D341Med (cell line): ENCODE data around the gene CFAP100.

ENCODE experiments used
- DNase-seq: peaks from one replicate; pipeline ENCODE4 v3.0.0; 2012; ENCODE audit warnings: low spot score

Gene CFAP100

GRCh38 chr3:126442094-126442855, 47.6 kb downstream of the CFAP100 start:
- no peak for DNase-seq

DNA sequence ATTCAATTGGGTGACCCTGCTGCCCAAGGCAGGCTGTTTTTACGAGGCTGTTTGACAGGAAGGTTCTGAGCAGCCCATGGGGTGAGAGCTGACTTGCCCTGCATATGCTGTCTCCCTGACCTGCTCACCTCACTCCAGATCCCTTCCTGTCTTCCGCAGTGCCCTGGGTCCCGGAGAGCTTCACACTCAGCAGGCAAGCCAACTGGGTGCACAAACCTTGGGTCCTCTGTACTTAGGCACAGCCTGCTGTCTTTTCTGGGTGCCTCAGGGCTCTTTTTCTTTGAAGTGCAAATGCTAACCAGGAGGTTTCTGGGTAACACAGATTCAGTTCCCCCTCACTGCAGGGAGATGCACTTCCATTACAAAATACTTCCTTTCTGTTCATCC, 48.1 kb downstream of the CFAP100 start:
- peak; percentile 20 for DNase-seq

DNA sequence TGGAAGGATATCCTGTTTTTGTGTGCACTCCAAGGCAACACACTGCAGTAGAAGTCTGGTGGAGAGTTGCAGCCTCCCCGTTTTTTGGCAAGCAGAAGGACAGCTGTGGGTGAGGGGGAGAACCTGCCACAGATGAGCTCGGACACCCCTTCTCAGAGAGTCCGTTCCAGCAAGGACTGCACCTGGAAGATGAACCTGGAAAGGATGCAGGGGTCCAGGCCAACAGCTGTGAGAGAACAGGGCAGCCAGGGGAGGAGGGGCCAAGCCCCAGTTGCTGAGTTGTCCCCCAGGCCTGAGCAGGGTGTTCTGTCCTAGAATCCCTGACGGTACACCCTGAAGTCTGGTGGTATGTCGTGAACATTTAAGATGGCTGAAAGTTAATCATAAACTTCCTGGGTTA, 50.8 kb downstream of the CFAP100 start:
- DNase-seq: no peak

DNA sequence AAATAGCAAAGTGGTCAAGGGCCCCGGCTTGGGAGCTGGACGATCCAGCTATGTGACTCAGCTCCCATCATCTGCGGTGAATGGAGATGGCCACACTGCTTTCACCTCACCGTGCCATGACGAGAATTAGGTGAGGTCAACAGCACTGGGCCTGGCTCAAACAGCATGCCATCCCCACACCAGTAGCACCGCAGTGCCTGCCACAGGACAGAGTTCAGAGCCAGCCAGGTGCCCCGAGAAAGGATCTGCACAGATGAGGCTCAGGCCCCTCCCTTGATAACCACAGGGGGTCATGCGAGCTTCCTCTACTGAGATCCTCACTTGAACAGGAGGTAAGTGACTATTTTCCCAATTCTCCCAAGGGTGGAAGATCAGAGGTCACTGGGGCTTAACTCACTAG, 51.6 kb downstream of the CFAP100 start:
- no peak for DNase-seq

DNA sequence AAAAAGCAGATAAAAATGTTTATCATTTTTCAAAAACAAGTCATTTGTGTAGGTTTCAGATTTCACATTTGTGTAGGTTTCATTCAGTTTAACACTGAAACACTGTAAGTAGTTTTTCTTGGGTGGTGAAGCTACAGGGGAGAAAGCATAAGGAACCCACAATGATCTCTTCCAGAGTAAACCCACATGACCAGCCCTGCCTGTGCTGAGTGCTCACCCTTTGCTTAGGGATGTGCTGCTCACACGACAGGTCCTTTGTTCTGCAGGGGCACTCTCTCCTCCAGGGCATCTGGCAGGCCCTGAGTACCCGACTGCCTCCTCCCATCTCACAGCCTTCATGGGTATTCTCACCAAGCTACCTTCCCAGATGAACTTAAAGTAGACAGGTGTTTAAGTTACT, 52.1 kb downstream of the CFAP100 start:
- DNase-seq: no peak

- DNase-seq: no peak
Measured at GRCh38 chr3:126447456-126448106, 52.9 kb downstream of the CFAP100 start.

DNA sequence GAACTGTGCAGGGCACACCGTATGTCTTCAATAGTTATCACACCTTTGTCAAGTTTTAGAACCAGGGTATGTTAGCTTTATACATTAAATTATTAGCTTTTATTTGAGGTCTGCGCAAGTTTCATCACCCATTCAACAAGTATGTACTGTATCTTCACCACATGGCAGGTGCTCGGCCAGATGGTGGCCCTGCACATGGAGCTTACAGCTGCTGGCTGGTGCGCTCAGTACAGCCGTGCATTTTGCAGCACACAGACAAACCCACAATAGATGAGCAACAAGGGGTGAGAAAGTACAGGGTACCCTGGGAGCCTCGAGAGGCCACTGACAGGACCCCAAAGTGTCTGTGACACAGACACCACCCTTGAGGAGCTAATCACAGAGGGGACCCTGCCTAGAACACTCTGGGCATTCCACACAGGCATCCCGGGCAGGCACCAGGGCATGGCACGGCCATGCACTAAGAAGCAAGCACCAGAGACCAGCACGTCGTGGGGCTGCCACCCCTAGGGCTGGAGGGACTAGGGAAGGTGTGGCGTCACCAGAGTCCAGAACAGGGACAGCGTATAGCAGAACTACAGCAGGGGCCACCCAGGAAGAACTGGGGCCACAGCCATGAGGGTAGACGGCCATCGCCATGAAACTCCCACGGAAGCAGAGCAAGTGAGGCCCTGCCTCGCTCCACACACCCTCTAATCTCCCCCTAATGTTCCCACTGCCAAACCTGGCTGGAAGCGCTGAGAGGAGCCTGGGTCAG, 53.6 kb downstream of the CFAP100 start:
- no peak for DNase-seq

DNA sequence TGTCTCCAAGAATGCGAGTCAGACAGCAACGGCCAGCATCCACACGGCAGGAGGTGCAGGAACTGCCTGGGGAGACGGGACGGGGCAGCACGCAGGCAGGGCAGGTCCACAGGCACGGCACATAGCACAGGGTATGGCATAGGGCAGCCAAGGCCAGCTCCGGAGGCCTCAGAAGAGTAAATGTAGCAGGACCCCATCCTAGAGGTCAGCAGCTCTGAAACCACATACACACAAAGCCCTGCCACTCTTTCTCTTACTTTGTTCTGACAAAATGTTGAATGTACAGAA, 54.1 kb downstream of the CFAP100 start:
- DNase-seq: no peak

DNA sequence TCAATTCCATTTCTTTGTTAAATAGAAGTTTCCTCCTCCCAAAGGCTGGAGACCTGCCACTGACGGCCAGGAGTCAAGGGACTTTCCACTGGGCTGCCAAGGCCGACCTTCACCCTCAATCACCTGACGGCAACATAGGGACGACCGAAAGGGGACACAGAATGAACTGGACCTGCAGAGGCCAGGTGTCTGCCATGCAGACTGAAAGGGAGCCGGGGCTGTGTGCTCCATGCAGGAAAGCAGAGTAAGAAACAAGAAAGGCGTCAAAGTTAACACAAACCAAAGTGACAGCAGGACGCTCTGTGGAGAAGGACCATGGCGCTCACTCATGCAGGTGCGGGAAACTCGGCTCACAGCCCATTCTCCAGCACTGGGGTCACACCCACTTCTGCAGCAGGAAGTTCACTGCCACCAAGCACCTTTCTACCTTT, 54.9 kb downstream of the CFAP100 start:
- no peak for DNase-seq

DNA sequence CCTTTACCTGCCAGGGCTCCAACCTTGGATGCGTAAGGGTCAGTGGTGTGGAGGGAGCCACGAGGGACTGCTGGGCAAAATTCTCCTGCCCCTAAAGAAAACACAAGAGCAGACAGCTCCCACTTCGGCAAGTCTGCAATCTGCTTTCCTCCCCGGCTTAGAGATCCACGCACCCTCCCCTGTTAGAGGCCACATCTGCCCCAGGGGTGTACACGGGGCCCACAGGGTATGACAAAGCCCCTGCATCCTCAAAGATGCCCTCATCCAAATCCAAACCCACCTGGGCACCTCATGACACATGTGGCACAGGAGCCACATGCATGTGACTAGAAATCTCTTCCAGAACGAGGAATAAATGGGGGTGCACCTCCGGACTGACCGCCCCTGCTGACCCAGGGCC, 55.5 kb downstream of the CFAP100 start:
- no peak for DNase-seq

GRCh38 chr3:126450744-126451143, 56.0 kb downstream of the CFAP100 start:
- DNase-seq: no peak

- no peak for DNase-seq
Measured at GRCh38 chr3:126451511-126451910, 56.8 kb downstream of the CFAP100 start.

DNA sequence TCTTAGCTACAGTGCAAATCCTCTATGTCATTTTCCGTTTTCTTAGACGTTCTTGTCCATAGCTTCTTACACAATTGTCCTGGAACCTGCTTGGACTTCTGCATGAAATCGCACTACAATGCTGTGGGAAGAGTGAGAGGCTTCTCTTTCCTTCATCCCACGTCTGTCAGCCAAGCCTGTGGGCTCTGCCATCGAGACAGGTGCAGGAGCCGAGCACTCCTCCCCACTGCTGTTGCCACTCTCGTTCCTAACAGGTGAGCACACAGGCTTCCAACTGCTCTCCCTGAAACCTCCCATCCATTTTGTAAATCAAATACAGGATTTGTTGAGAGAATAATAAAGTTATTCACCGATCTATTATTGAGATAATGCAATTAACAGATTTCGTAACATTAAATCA, 57.5 kb downstream of the CFAP100 start:
- no peak for DNase-seq

- no peak for DNase-seq
Measured at GRCh38 chr3:126454025-126454424, 59.3 kb downstream of the CFAP100 start.

GRCh38 chr3:126454437-126455198, 59.9 kb downstream of the CFAP100 start:
- DNase-seq: no peak

- DNase-seq: no peak
Measured at GRCh38 chr3:126456211-126456610, 61.5 kb downstream of the CFAP100 start.

- DNase-seq: no peak
Measured at GRCh38 chr3:126456766-126457388, 62.2 kb downstream of the CFAP100 start.

DNA sequence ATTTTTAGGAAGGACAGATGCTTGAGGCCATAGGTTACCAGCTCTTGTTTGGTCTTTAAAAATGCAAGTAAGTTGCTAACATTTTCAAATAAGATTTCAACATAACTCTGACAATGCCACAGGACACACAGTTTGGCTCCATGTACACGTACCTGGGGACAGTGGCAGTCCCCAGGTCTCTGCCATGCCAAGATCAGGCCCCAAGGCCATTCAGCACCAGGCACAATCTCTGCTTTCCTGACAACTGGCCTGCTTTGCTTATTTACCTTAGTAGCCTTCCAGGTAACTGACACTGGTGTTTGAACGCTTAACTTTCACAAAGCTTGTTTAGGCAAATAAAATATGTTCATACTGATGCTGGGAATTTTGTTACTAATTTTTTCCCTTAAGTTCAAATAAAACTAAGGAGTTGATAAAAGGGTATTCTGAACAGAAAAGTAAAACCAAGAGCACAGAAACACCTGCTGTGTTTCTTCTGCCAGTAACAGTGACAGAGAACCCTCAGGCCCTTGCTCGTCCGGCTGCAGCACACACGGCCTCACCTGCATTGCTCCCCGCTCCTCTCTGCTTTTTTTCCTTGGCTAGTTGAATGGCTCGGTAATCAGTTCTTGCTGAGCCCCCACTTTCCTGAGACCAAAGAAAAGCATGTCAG, 64.5 kb downstream of the CFAP100 start:
- no peak for DNase-seq

- no peak for DNase-seq
Measured at GRCh38 chr3:126459763-126460127, 65.0 kb downstream of the CFAP100 start.

DNA sequence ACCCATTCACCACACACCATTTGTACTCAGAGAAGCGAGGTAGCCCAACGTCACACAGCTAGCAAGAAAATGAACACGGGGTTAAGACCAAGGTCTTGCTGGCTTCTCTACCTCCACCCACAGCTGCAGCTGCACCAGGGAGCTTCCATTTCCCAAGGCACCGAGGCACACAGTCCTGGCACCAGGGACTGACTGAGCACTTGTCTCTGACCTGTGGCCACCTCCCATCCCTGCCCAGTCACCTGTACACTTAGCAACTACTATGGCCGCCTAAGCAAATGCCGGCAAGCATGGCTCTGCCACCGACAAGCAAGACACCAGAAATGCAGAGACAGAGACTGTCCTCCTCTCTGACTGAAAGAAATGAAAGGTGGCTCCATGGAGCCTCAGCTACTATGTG, 65.7 kb downstream of the CFAP100 start:
- DNase-seq: no peak

GRCh38 chr3:126461450-126462070, 66.9 kb downstream of the CFAP100 start:
- no peak for DNase-seq
